HUDEP-2 (cell line): ENCODE data around the gene ZBTB4.

ENCODE experiments used
- DNase-seq, 76 experiments: peaks; one replicate each; lab custom pipeline; 2025; ENCODE audit not compliant: unreplicated experiment in 76 of 76; lab: John Stamatoyannopoulos, UW

The ZBTB4 gene

GRCh38 chr17:7444682-7445618, 34.5 kb downstream of the ZBTB4 start, which contains the start of gene CHRNB1:
Gene CHRNB1, plus strand, starts transcription at chr17:7445061. Its CDS starts 67 bp downstream, at chr17:7445128.
- peak in 36 of 76 experiments; percentile 13 to 59 (median 33) for DNase-seq

- DNase-seq, result no peak
Measured at GRCh38 chr17:7443499-7444485, 35.6 kb downstream of the ZBTB4 start.

GRCh38 chr17:7442142-7442541, 37.3 kb downstream of the ZBTB4 start:
- DNase-seq, result no peak

- no peak for DNase-seq
Measured at GRCh38 chr17:7441266-7441665, 38.2 kb downstream of the ZBTB4 start.

GRCh38 chr17:7440834-7441195, 38.6 kb downstream of the ZBTB4 start:
- DNase-seq, result peak in 49 of 76 experiments; percentile 6 to 80 (median 41)

GRCh38 chr17:7440113-7440833, 39.2 kb downstream of the ZBTB4 start:
- peak in 26 of 76 experiments; percentile 5 to 46 (median 24) for DNase-seq

GRCh38 chr17:7439462-7440112, 39.8 kb downstream of the ZBTB4 start, which contains the start of gene FGF11:
Gene FGF11, plus strand, starts transcription at chr17:7439512. Its CDS starts 109 bp downstream, at chr17:7439621.
- no peak for DNase-seq

GRCh38 chr17:7438656-7439460, 40.6 kb downstream of the ZBTB4 start:
- DNase-seq, result no peak

GRCh38 chr17:7437950-7438614, 41.3 kb downstream of the ZBTB4 start:
- DNase-seq, result no peak

GRCh38 chr17:7437369-7437863, 42.0 kb downstream of the ZBTB4 start:
- no peak for DNase-seq

- DNase-seq, result peak in 65 of 76 experiments; percentile 28 to 85 (median 70)
Measured at GRCh38 chr17:7436556-7437368, 42.7 kb downstream of the ZBTB4 start.

- DNase-seq, result peak in 59 of 76 experiments; percentile 16 to 77 (median 56)
Measured at GRCh38 chr17:7435676-7436555, 43.5 kb downstream of the ZBTB4 start.

GRCh38 chr17:7432296-7432695, 47.1 kb downstream of the ZBTB4 start:
- DNase-seq, result no peak

GRCh38 chr17:7431231-7431630, 48.2 kb downstream of the ZBTB4 start:
- no peak for DNase-seq

- DNase-seq, result no peak
Measured at GRCh38 chr17:7429722-7430121, 49.7 kb downstream of the ZBTB4 start.

GRCh38 chr17:7428557-7428956, 50.9 kb downstream of the ZBTB4 start, which contains the start of gene SPEM3:
Gene SPEM3, plus strand, starts transcription at chr17:7428857. Its CDS starts 46 bp downstream, at chr17:7428903.
- DNase-seq, result no peak
